Activated naive CD8-positive, alpha-beta T cell treated with anti-CD3 and anti-CD28 coated beads for 36 hours (primary cell): ENCODE data around the gene MBNL2. TPM values are rescaled to one million over a fixed set of nuclear protein-coding genes. Genes with fewer than 3 reads are reported as not detected.

Experiments
- DNase-seq: peaks from one replicate; pipeline ENCODE4 v3.0.0; 2021
- H3K27ac Mint-ChIP-seq: one replicate; pipeline ENCODE4 v1.8.0; 2022; ENCODE audit warnings: mild to moderate bottlenecking, moderate library complexity, mixed read lengths
- H3K27me3 Mint-ChIP-seq: one replicate; pipeline ENCODE4 v1.8.0; 2022; ENCODE audit warnings: mild to moderate bottlenecking, mixed read lengths
- H3K36me3 Mint-ChIP-seq: one replicate; pipeline ENCODE4 v1.8.0; 2021; ENCODE audit warnings: mild to moderate bottlenecking, mixed read lengths
- H3K4me1 Mint-ChIP-seq: one replicate; pipeline ENCODE4 v1.8.0; 2021; ENCODE audit warnings: mixed read lengths
- H3K4me3 Mint-ChIP-seq: one replicate; pipeline ENCODE4 v1.8.0; 2022; ENCODE audit warnings: mild to moderate bottlenecking, moderate library complexity, mixed read lengths
- H3K9me3 Mint-ChIP-seq: one replicate; pipeline ENCODE4 v1.8.0; 2022; ENCODE audit warnings: mixed read lengths
- total RNA-seq, 2 experiments: library from RNA; stranded (reverse); gene quantifications; one replicate each; pipeline ENCODE4 v1.2.3, GENCODE V29; 2021

The MBNL2 gene
- total RNA-seq, 2 experiments from 2014 or later: 12.5 to 13.6 TPM

DNA sequence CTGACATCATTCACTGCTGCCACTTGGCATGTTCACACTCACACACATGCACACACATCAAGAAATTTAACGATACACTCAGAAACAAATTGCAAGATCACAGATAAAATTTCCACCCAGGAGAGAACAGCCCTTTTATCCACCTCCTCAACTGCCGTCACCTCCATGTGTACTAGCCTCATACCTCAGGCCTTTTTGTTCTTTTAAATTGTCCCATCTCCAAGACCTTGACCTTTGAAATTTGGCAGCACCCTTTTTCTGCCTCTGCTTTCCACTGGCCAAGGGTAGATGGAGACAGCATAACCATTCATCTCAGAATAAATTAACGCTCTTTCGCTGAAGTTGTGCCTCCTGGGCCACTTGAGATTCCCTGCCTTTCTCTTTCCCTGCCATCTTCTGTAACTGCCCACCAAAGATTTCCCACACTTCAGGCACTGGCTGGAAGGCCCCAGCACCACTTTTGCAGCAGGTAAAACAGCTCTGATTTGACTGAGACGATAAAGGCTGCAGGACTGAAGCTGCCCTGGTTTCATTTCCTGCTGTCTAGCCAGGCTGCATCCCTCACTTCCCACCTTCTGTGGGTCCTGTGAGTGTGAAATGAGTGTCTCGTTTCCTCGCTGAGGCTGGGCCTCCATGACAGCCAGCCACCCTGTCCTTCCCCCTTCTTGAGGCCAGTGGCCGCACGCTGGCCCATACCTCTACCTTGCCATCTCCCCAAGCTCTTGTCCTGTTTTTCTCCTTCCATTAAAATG is 39.3 kb downstream of the MBNL2 start:
- Mint-ChIP-seq H3K4me3 (no peak overlapping the region), H3K9me3 (peaks cover 4% of the 10 kb centered on the region)

DNA sequence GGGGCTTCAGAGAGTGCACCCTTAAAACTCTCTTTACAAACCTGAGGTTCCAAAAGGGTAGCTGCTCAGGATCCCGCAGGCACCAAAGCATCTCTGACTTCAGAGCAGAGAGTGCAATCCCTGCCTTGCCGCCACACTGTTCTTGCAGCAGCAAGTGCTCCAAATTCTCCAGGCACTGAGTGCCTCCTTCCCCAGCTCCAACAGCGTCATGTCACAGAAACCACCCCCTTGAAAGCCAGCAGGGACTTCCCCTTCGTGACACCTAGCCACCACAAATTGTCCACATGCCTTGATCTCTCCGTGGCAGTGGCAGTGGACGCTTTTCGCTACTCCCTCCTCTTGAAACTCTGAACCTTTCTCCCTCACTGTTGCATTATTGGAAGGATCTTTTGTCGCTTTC is 39.9 kb downstream of the MBNL2 start:
- Mint-ChIP-seq H3K4me1 (peaks cover 67% of the 10 kb centered on the region), H3K27ac (peak overlapping the region; percentile 55)

More for the DNA sequence above, 39.3 kb downstream of the MBNL2 start:
- no peak for DNase-seq
- Mint-ChIP-seq H3K27ac (peak overlapping the region; percentile 71), H3K27me3 (no peaks in the 10 kb centered on the region), H3K4me1 (peaks cover 73% of the 10 kb centered on the region), H3K36me3 (peaks cover 39% of the 10 kb centered on the region)

DNA sequence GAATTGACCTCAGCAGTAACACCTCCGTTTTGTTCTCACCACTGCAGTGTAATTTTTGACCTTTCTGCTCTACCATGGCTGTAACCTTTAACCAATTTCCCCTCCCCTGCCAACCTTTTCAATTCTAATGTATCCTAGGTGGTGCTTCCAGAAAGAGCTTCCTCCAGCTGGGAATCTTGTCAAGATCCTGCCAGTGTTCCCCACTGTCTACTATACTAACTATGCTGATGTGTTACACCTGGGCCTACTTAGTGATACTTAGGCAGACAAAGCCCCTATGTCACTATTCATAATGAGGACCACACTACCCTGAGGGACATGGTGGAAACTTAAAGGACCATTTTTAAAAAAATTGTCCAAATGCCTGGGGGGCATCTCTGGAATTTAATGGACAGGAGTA is 41.0 kb downstream of the MBNL2 start:
- DNase-seq: no peak
- Mint-ChIP-seq H3K9me3 (no peaks in the 10 kb centered on the region), H3K27ac (no peak overlapping the region), H3K36me3 (peaks cover 29% of the 10 kb centered on the region), H3K4me3 (no peak overlapping the region), H3K27me3 (no peaks in the 10 kb centered on the region), H3K4me1 (peaks cover 57% of the 10 kb centered on the region)

More for the DNA sequence above, 39.9 kb downstream of the MBNL2 start:
- Mint-ChIP-seq H3K36me3 (peaks cover 34% of the 10 kb centered on the region), H3K27me3 (no peaks in the 10 kb centered on the region), H3K4me3 (no peak overlapping the region), H3K9me3 (peaks cover 3% of the 10 kb centered on the region)
- DNase-seq: no peak

DNA sequence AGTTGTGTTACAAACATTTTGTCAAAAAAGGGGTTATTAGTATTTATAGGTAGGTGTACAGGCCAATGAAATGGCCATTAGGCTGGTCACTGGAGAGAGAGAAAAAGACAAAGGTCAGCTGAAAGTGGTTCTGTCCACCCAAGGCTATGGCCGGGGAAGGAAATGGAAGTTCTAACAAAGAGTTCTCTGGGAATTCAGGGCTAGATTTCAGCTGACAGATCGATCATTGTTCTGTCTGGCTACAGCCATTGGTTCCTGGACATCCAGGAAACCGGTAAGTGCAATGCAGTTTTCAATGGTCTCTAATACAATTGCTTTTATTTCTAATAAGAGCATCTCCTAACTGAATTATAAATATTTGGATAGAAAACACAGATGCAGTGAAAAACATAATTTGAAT is 42.5 kb downstream of the MBNL2 start:
- Mint-ChIP-seq H3K27me3 (no peaks in the 10 kb centered on the region), H3K4me3 (no peak overlapping the region), H3K27ac (no peak overlapping the region), H3K9me3 (no peaks in the 10 kb centered on the region), H3K36me3 (peaks cover 23% of the 10 kb centered on the region), H3K4me1 (peaks cover 47% of the 10 kb centered on the region)
- no peak for DNase-seq

DNA sequence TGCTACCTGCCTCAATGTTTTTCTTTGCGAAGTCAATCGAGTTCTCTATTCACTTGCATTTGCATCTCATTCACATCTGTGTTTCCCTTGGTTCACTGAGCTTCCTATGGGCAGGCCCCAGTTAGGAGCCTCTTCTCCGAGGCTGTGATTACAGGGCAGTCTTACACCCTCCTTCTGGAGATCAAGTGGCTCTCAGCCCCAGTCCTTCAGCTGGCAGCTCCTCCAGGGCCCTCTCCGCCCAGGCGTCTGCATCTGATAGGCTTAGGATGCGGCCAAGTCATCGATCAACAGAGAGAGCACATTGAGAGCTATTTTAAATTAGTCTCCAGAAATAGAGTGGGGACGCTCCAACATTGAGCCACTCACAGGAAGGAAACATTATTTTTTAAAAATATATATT is 44.2 kb downstream of the MBNL2 start:
- Mint-ChIP-seq H3K36me3 (peaks cover 10% of the 10 kb centered on the region), H3K9me3 (no peaks in the 10 kb centered on the region), H3K27me3 (no peaks in the 10 kb centered on the region), H3K4me3 (no peak overlapping the region), H3K4me1 (peaks cover 33% of the 10 kb centered on the region), H3K27ac (no peak overlapping the region)
- no peak for DNase-seq

DNA sequence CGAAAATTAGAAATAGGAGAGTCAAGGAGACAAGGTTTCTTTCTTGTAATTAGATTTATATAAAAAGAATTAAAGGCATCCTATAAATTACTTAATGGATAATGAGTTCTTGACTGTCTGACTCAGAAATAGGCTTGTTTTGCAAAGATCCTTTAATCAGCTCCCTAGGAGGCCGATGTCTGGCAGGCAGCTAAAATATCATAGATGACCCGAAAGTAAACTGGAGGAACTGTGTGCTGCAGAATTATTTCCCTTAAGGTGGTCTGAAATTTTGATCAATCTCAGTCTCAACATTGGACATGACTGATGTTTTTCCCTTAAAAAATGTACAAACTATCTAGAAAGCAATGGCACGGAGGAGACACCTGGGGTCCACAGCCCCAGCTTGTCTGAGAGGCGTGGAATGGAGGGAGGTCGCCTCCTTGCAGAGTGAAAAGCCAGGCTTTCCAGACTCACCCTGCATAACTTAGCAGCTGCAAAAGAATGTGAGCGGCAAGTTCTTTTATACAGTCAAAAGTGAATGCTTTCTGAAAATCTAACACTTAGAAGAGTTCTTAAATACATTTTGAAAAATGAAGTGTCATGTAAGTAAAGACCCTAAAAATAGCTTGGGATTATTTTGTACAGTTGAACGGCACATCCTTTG is 44.8 kb downstream of the MBNL2 start:
- Mint-ChIP-seq H3K36me3 (peaks cover 13% of the 10 kb centered on the region), H3K4me3 (no peak overlapping the region), H3K27me3 (no peaks in the 10 kb centered on the region), H3K4me1 (peaks cover 32% of the 10 kb centered on the region), H3K27ac (no peak overlapping the region), H3K9me3 (no peaks in the 10 kb centered on the region)
- DNase-seq: no peak

DNA sequence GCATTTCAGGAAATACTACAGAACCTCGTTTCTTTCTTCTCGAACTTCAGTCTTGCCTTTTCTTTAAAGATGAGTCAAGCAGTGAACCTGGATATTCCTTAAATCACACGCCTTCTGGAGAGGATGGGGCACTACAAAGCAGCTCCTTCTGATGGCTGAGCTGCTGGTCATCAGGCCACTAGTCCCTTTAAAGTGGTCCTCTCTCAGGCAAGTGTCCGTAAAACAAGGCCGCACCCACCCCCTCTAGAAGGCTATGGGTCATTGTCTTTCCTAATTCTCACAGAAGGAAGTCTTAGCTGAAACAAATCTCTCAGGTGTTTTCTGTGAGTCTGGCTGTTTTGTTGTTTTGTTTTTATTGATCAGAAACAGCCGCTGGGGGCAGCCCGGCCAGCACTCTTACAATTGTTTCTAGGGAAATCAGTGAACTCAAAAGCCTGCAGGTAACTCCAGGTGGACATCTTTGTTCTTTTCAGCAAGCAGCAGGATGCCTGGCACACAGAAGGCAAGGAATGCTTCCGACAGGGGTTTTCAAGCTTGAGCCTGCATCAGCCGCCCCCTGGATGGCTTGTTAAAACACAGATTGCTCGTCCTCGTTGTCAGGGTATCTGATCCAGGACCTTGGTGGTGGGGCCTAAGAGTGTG is 45.4 kb downstream of the MBNL2 start:
- Mint-ChIP-seq H3K4me3 (no peak overlapping the region), H3K36me3 (peaks cover 13% of the 10 kb centered on the region), H3K27me3 (no peaks in the 10 kb centered on the region), H3K27ac (no peak overlapping the region), H3K9me3 (no peaks in the 10 kb centered on the region), H3K4me1 (peaks cover 31% of the 10 kb centered on the region)
- DNase-seq: no peak

DNA sequence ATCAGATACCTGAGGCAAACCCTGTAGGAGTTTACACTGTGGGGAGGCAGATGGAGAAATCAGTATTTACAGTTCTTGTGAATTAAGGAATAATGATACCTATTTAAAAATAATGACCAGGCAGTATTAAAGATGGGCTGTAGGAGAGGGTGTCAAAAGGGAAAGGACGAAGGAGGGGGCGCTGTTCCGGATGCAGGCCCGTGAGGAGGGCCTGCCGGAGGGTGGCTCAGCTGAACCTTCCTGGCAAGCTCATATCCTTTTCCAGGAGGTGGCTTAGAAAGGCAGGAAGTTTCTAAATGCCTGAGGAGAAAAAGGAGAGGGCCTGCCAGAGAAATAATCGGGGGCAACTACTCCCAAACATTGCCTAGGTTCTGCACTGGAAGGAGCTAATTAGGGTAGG is 46.6 kb downstream of the MBNL2 start:
- no peaks in the 10 kb centered on the region for H3K9me3 Mint-ChIP-seq
- H3K4me3 Mint-ChIP-seq: no peak overlapping the region
- H3K27me3 Mint-ChIP-seq: no peaks in the 10 kb centered on the region
- peaks cover 9% of the 10 kb centered on the region for H3K36me3 Mint-ChIP-seq
- no peak for DNase-seq
- peaks cover 29% of the 10 kb centered on the region for H3K4me1 Mint-ChIP-seq
- H3K27ac Mint-ChIP-seq: no peak overlapping the region

DNA sequence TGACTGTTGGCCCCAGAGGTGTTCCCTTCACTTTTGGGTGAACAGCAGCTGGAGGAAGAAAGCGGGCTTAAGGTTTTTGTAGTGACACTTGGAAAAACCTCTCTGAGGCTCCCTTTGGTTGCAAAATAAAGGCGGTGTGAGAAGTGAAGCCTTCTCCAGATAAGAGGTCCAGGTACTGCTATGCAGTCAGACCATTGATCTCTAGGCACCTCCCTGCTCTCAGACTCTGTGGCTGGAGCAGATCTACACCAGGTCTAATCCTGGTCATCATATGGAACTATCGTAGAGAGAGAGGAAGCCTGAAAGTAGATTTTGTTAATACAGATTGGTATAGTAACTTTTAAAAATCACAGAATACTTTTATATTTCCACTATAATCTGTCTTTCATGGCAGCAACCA is 47.5 kb downstream of the MBNL2 start:
- peaks cover 8% of the 10 kb centered on the region for H3K36me3 Mint-ChIP-seq
- no peaks in the 10 kb centered on the region for H3K27me3 Mint-ChIP-seq
- peaks cover 29% of the 10 kb centered on the region for H3K4me1 Mint-ChIP-seq
- DNase-seq: no peak
- H3K9me3 Mint-ChIP-seq: no peaks in the 10 kb centered on the region
- H3K27ac Mint-ChIP-seq: no peak overlapping the region
- H3K4me3 Mint-ChIP-seq: no peak overlapping the region

DNA sequence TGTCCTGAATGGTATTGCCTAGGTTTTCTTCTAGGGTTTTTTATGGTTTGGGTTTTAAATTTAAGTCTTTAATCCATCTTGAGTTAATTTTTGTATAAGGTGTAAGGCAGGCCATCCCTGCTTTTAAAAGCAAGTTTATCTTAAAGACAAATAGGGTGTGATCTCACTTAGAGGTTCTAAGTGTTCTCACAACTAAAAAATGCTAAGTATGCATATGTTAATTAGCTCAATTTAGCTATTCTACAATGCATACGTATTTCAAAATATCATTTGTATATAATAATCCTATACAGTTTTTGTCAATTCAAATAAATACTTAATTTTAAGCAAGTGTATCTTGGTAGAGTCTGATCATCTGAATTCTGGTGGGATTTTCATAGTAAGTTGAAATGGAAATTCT is 50.4 kb downstream of the MBNL2 start:
- H3K36me3 Mint-ChIP-seq: peaks cover 31% of the 10 kb centered on the region
- DNase-seq: no peak
- H3K27me3 Mint-ChIP-seq: no peaks in the 10 kb centered on the region
- H3K9me3 Mint-ChIP-seq: peaks cover 3% of the 10 kb centered on the region
- H3K4me1 Mint-ChIP-seq: peaks cover 35% of the 10 kb centered on the region
- no peak overlapping the region for H3K4me3 Mint-ChIP-seq
- no peak overlapping the region for H3K27ac Mint-ChIP-seq

DNA sequence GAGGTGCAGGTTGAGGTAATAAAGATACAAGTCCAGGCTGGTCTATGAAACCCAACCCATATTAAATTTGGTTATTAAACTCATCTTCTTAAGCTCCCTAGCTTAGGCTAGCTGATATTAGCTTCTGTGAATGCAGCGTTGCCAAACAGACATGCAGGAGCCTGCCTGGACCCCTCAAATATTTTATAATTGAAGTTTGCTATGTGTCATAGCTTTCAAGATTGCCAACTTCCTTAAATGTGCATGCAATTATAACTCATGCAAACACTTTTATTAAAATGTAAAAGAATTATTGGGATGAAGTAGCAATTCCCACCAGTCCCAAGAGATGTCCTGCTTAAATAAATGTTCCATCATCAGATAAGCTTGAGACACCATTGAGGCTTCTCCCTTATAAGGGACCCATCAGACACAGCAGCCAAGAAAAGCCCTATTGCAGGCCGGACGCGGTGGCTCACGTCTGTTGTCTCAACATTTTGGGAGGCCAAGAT is 51.3 kb downstream of the MBNL2 start:
- Mint-ChIP-seq H3K36me3 (peaks cover 28% of the 10 kb centered on the region), H3K27ac (no peak overlapping the region), H3K4me1 (peaks cover 35% of the 10 kb centered on the region), H3K27me3 (no peaks in the 10 kb centered on the region), H3K4me3 (no peak overlapping the region), H3K9me3 (peaks cover 3% of the 10 kb centered on the region)
- DNase-seq: no peak

DNA sequence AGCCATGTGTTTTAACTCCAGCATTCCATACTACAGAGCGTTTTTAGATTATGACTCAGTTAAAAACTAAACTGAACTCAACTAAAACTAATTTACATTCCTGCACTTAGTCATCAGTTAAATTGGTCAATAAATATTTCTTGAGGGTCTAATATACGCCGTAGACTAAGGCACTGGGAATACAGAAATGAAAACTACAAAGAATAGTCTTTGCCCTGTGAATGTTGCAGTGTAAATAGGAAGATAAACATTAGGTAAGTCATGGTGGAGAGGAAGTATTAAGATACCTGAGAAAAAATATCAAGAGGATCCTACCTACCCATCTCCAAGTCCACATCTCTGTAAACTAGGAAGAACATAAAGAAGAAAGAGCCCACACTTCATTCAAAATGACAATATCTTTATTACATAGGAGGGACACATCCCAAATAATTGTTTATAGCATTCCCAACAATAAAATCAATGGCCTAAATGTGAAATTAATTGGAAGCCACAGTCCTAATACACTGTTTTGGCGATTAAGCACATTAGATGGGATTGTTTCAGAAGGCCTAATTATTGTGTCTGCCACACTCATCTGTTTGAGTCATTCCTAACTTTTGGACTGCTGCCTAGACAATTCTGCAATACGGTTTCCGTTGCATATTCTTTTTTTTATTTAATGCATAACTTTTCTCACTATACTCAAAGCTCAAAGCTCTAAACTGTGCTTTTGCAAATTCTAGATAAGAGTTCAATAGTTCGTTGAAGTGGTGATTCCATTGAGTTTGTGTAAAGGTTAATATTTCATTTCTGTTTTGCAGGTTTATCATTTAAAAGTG is 52.9 kb downstream of the MBNL2 start:
- DNase-seq: no peak
- H3K9me3 Mint-ChIP-seq: peaks cover 3% of the 10 kb centered on the region
- no peak overlapping the region for H3K27ac Mint-ChIP-seq
- peaks cover 28% of the 10 kb centered on the region for H3K36me3 Mint-ChIP-seq
- H3K4me3 Mint-ChIP-seq: no peak overlapping the region
- H3K4me1 Mint-ChIP-seq: peaks cover 39% of the 10 kb centered on the region
- no peaks in the 10 kb centered on the region for H3K27me3 Mint-ChIP-seq

DNA sequence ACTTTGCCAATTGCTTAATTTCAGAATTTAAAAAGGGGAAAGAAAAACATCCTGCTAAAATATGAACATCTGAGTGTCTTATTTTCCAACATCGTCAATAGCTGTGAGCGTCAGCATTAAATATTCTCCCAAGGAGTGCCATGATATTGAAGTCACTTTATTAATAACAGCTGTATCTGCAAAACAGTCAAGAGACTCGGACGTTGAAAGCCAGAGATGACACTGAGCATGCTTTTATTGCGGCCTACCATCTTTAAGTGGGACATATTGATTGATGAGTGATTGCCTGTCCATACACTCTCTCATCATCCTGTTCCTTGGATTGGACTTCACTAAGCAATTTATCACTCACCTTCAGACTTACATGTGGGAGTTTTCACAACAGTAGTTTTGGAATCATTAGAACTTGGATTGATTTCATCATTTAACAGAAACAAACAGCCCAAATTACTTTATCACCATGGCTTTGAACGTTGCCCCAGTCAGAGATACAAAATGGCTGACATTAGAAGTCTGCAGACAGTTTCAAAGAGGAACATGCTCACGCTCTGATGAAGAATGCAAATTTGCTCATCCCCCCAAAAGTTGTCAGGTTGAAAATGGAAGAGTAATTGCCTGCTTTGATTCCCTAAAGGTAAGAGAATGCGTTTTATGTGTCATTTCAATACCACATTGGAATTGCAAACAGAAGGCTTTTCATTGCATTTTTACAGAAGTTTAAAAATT is 53.8 kb downstream of the MBNL2 start:
- Mint-ChIP-seq H3K9me3 (peaks cover 3% of the 10 kb centered on the region), H3K4me1 (peaks cover 45% of the 10 kb centered on the region), H3K27ac (no peak overlapping the region), H3K27me3 (no peaks in the 10 kb centered on the region), H3K4me3 (no peak overlapping the region), H3K36me3 (peaks cover 30% of the 10 kb centered on the region)
- DNase-seq: no peak

DNA sequence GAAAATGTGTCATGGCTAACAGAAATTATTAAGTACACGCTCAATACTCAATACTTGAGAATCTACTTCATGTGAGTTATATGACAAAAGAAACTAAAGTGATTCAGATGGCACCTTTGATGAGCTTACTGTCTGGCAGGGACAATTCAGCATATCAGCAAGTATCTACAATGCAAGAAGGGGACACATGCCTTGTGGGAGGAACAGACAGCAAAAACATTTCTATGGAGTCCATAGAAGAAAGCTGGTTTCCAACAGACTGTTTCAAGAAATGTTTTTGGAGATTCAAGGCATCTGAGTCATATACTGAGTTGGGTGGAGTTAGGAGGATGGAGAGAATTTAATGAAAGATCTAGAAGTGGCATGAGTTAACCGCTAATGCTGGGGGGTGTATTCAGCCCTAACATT is 54.7 kb downstream of the MBNL2 start:
- peaks cover 3% of the 10 kb centered on the region for H3K9me3 Mint-ChIP-seq
- DNase-seq: no peak
- H3K36me3 Mint-ChIP-seq: peaks cover 26% of the 10 kb centered on the region
- H3K27me3 Mint-ChIP-seq: no peaks in the 10 kb centered on the region
- H3K4me1 Mint-ChIP-seq: peaks cover 43% of the 10 kb centered on the region
- H3K4me3 Mint-ChIP-seq: no peak overlapping the region
- no peak overlapping the region for H3K27ac Mint-ChIP-seq
